ENCODE data around the gene RET.

Gene RET

DNA sequence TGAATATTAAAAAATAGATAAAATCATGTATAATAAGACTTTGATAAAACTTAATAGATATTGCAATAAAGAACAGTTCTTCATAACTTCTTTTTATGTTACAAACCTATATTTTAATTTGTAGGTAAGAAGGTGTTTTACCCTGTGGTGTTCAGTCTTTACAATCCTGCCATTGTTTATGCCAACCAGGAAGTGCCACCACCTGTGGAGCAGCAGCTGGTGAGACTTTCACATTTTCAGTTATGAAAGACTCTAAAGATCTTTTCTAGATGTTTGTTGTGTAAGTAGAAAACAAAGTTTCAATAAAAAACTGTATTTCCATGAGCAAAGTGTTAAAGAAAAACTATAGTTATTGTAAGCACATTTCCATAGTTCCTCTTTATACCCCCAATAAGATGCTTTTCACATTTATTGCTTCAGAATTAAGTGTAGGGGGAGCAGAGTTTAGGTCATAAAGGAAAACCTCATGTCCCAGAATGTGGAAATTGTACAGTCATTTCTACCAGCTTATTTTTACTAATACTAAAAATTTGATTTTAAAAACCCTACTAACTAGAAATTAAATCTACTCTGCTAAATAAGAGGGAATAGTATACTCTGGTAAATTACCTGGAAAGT, 90.1 kb downstream of the RET start:
- H3K36me3 Mint-ChIP-seq (ENCODE audit: low read depth) = peaks cover 74% of the 10 kb centered on the region
- H3K27me3 Mint-ChIP-seq = no peaks in the 10 kb centered on the region
- no peak overlapping the region for H3K4me3 Mint-ChIP-seq
- DNase-seq = no peak
- no peaks in the 10 kb centered on the region for H3K9me3 Mint-ChIP-seq
- peaks cover 44% of the 10 kb centered on the region for H3K4me1 Mint-ChIP-seq (ENCODE audit: low read depth)
- peak overlapping the region; percentile 48 for H3K27ac Mint-ChIP-seq

DNA sequence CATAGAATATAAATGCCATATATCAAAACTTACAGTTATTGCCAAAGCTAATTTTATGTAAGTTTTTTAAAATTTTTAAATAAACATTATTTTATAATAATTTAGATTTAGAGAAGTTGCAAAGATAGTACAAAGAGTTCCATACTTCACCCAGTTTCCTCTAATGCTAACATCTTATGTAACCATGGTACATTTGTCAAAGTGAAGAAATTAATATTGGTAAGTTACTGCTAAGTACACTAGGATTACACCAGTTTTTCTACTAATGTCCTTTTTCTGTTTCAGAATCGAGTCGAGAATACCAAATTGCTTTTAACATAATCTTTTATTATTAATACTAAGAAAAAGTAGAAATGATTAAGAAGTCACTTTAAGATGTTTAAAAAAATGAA, 90.6 kb downstream of the RET start:
- no peak overlapping the region for H3K4me3 Mint-ChIP-seq
- H3K9me3 Mint-ChIP-seq = no peaks in the 10 kb centered on the region
- H3K36me3 Mint-ChIP-seq (ENCODE audit: low read depth) = peaks cover 74% of the 10 kb centered on the region
- H3K27me3 Mint-ChIP-seq = no peaks in the 10 kb centered on the region
- no peak for DNase-seq
- H3K27ac Mint-ChIP-seq = no peak overlapping the region
- H3K4me1 Mint-ChIP-seq (ENCODE audit: low read depth) = peaks cover 45% of the 10 kb centered on the region

DNA sequence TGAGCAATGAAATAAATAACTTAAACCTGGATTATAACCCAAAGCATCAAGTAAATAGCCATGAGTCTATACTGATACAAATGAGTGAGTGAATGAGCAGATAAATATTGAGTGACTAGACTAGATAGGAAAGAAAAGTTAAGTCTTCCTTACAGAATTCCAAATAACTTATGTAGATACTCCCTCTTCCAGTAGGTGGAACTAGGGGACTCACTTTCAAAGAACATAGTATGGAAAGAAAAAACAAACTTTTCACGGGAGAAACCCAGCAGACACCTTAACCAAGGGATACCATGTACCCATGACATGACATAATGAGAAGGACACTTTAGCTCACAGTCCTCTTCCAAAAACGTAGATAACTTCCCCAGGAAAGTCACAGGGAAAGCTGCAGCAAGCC, 93.6 kb downstream of the RET start:
- Mint-ChIP-seq H3K27me3 (no peaks in the 10 kb centered on the region), H3K4me3 (no peak overlapping the region), H3K36me3 (ENCODE audit: low read depth) (peaks cover 72% of the 10 kb centered on the region), H3K4me1 (ENCODE audit: low read depth) (peaks cover 34% of the 10 kb centered on the region), H3K9me3 (no peaks in the 10 kb centered on the region), H3K27ac (peak overlapping the region; percentile 1)
- no peak for DNase-seq

DNA sequence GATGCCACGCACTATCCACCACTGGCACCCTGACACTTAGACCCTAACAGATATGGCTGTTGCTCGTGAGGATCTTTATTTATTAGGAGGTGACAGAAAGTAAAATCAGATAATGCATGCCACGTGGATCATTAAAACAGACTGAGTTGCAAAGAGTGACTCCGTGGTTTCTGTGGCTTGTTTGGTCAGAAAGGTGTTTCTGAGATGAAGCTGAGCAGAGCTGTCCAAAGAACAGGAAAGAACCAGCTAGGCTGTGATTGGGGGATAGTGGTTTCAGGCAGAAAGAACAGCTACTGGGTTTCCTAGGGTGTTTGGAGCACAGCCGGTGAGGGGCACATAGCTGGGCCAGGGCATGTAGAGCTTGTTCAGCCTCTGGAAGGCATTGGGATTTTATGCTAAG, 95.8 kb downstream of the RET start:
- Mint-ChIP-seq H3K4me3 (no peak overlapping the region), H3K36me3 (ENCODE audit: low read depth) (peaks cover 85% of the 10 kb centered on the region), H3K27me3 (no peaks in the 10 kb centered on the region), H3K9me3 (peaks cover 4% of the 10 kb centered on the region), H3K27ac (peak overlapping the region; percentile 58), H3K4me1 (ENCODE audit: low read depth) (peaks cover 20% of the 10 kb centered on the region)
- DNase-seq = no peak

DNA sequence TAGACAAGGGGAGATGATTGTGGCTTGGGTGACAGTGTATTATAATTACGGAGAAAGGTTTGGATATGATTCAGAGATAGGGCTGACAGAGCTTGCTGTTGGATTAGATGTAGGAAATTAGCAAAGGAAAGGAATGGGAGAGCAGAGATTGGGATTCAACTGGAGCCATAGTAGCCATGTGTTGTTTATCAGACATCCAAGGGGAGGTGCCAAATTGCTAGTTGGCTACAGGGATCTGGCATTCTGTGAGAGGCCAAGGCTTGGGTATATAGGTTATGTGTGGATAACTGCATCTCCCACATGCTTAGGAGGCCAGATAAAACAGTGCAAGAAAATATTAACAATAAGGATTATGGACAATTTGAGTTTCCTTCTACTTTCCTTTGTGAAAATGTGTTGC, 96.3 kb downstream of the RET start:
- DNase-seq = no peak
- Mint-ChIP-seq H3K4me1 (ENCODE audit: low read depth) (peaks cover 20% of the 10 kb centered on the region), H3K4me3 (no peak overlapping the region), H3K9me3 (peaks cover 8% of the 10 kb centered on the region), H3K27ac (no peak overlapping the region), H3K36me3 (ENCODE audit: low read depth) (peaks cover 90% of the 10 kb centered on the region), H3K27me3 (no peaks in the 10 kb centered on the region)

DNA sequence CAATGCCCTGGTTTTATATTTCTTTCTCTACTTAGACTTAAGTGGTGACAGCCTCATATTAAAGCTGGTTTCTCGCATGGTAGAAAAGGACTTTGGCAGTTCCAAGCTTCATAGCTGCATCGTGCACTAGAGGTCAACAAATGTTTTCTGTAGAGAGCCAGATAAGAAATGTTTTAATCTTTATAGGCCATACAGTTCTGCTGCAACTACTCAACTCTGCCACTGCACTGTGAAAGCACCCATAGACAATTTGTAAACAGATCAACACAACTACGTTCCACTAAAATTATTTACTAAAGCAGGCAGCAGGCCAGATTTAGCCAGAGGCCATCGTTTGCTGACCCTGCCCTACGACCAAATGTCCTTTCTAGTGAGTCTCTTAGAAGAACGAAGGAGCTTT, 98.1 kb downstream of the RET start:
- H3K27ac Mint-ChIP-seq = no peak overlapping the region
- H3K4me1 Mint-ChIP-seq (ENCODE audit: low read depth) = peaks cover 20% of the 10 kb centered on the region
- H3K36me3 Mint-ChIP-seq (ENCODE audit: low read depth) = peaks cover 91% of the 10 kb centered on the region
- no peaks in the 10 kb centered on the region for H3K27me3 Mint-ChIP-seq
- DNase-seq = no peak
- no peak overlapping the region for H3K4me3 Mint-ChIP-seq
- H3K9me3 Mint-ChIP-seq = peaks cover 10% of the 10 kb centered on the region

DNA sequence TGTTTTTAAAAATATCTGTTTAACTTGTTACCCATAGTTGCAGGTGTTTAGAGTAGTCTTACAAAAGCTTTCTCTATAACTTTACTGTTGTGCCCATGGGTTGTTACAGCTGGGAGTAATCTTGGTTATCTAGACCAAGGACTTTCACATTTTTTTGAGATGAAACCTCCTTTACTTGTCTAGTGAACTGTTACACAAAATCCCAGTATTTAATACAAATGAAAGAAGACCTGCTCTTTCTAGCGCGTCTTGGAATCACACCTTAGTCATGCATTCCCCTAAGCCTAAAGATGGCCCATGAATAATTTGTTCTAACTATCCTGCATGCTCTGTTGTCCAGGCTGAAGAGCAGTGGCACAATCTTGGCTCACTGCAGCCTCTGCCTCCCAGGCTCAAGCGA, 99.4 kb downstream of the RET start:
- Mint-ChIP-seq H3K4me1 (ENCODE audit: low read depth) (peaks cover 16% of the 10 kb centered on the region), H3K4me3 (no peak overlapping the region), H3K36me3 (ENCODE audit: low read depth) (peaks cover 93% of the 10 kb centered on the region), H3K9me3 (peaks cover 10% of the 10 kb centered on the region), H3K27ac (no peak overlapping the region), H3K27me3 (no peaks in the 10 kb centered on the region)
- DNase-seq = no peak

DNA sequence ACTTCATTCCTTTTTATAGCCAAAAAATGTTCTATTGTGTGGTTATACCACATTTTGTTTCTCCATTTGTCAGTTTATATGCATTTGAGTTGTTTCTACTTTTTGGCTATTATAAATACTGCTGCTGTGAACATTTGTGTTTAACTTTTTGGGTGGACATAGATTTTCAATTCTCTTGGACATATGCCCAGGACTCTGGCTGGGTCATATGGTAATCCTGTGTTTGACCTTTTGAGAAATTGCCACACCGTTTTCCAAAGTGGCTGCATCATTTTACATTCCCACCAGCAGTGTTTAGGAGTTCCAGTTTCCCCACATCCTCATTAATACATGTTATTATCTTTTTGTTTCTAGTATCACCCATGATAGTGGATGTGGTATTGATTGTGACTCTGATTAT, 100.7 kb downstream of the RET start:
- no peaks in the 10 kb centered on the region for H3K27me3 Mint-ChIP-seq
- no peak overlapping the region for H3K27ac Mint-ChIP-seq
- no peak overlapping the region for H3K4me3 Mint-ChIP-seq
- no peak for DNase-seq
- H3K4me1 Mint-ChIP-seq (ENCODE audit: low read depth) = peaks cover 5% of the 10 kb centered on the region
- H3K36me3 Mint-ChIP-seq (ENCODE audit: low read depth) = peaks cover 91% of the 10 kb centered on the region
- peaks cover 10% of the 10 kb centered on the region for H3K9me3 Mint-ChIP-seq
